SK-N-SH treated with all-trans-retinoic acid at 6 μM for 48 hours (cell line): ENCODE measurements around the gene DNAJC3.

Experiments
- ATAC-seq: fragments of 200-7000 bp; cut with Tn5 transposase; 3 replicates; pipeline ENCODE4 v1.9.1; 2020; ENCODE audit warnings: mild to moderate bottlenecking, moderate library complexity
- ARNTL ChIP-seq: fragments of 450-650 bp; formaldehyde crosslinking; IDR thresholded peaks from 2 replicates; pipeline ENCODE4 v1.5.0; 2020; ENCODE audit warnings: low read depth, mild to moderate bottlenecking, moderate library complexity, borderline replicate concordance
- BACH2 ChIP-seq: fragments of 250-450 bp; sonication (Bioruptor Pico); IDR thresholded peaks from 2 replicates; pipeline ENCODE4 v1.9.0; 2021; ENCODE audit warnings: mild to moderate bottlenecking, borderline replicate concordance
- CREB5 ChIP-seq: fragments of 250-450 bp; sonication (Bioruptor Pico); IDR thresholded peaks from 2 replicates; pipeline ENCODE4 v1.5.1; 2020; ENCODE audit warnings: low read depth, mild to moderate bottlenecking, moderate library complexity
- CSDC2 ChIP-seq: fragments of 250-450 bp; sonication (Bioruptor Pico); IDR thresholded peaks from 2 replicates; pipeline ENCODE4 v1.5.0; 2020; ENCODE audit warnings: mild to moderate bottlenecking, moderate library complexity
- CSRNP3 ChIP-seq: fragments of 250-450 bp; sonication (Bioruptor Pico); IDR thresholded peaks from 2 replicates; pipeline ENCODE4 v1.5.1; 2021; ENCODE audit warnings: mild to moderate bottlenecking, moderate library complexity
- ESRRG ChIP-seq: fragments of 250-450 bp; sonication (Bioruptor Pico); IDR thresholded peaks from 2 replicates; pipeline ENCODE4 v1.6.1; 2021; ENCODE audit warnings: mild to moderate bottlenecking
- ISL1 ChIP-seq: fragments of 250-450 bp; sonication (Bioruptor Pico); IDR thresholded peaks from 2 replicates; pipeline ENCODE4 v2.1.2; 2022; ENCODE audit warnings: mild to moderate bottlenecking, moderate library complexity
- OSR1 ChIP-seq: fragments of 250-450 bp; sonication (Bioruptor Pico); IDR thresholded peaks from 2 replicates; pipeline ENCODE4 v1.8.0; 2022; ENCODE audit warnings: moderate library complexity, mild to moderate bottlenecking, inconsistent platforms
- PATZ1 ChIP-seq: fragments of 250-450 bp; sonication (Bioruptor Pico); IDR thresholded peaks from 2 replicates; pipeline ENCODE4 v1.8.0; 2020; ENCODE audit warnings: mild to moderate bottlenecking, moderate library complexity, borderline replicate concordance
- POU6F1 ChIP-seq: fragments of 250-450 bp; sonication (Bioruptor Pico); IDR thresholded peaks from 2 replicates; pipeline ENCODE4 v1.8.0; 2021; ENCODE audit warnings: low read depth, mild to moderate bottlenecking, moderate library complexity, borderline replicate concordance
- PPARA ChIP-seq: fragments of 250-450 bp; sonication (Bioruptor Pico); IDR thresholded peaks from 2 replicates; pipeline ENCODE4 v1.5.0; 2020; ENCODE audit warnings: mild to moderate bottlenecking, borderline replicate concordance
- RARB ChIP-seq: fragments of 250-450 bp; sonication (Bioruptor Pico); IDR thresholded peaks from 2 replicates; pipeline ENCODE4 v1.8.0; 2021; ENCODE audit warnings: mild to moderate bottlenecking, moderate library complexity
- SNAI2 ChIP-seq: fragments of 250-450 bp; sonication (Bioruptor Pico); IDR thresholded peaks from 2 replicates; pipeline ENCODE4 v1.5.0; 2020; ENCODE audit warnings: mild to moderate bottlenecking, moderate library complexity
- TCF4 ChIP-seq: fragments of 250-450 bp; sonication (Bioruptor Pico); IDR thresholded peaks from 2 replicates; pipeline ENCODE4 v1.8.0; 2021; ENCODE audit warnings: mild to moderate bottlenecking, moderate library complexity, borderline replicate concordance
- TSHZ2 ChIP-seq: fragments of 250-450 bp; sonication (Bioruptor Pico); IDR thresholded peaks from 2 replicates; pipeline ENCODE4 v1.5.0; 2020; ENCODE audit warnings: mild to moderate bottlenecking, moderate library complexity
- ZC3H10 ChIP-seq: fragments of 250-450 bp; sonication (Bioruptor Pico); IDR thresholded peaks from 2 replicates; pipeline ENCODE4 v1.5.1; 2021; ENCODE audit warnings: mild to moderate bottlenecking, moderate library complexity
- ZFP3 ChIP-seq: fragments of 250-450 bp; sonication (Bioruptor Pico); IDR thresholded peaks from 2 replicates; pipeline ENCODE4 v1.5.0; 2020; ENCODE audit warnings: mild to moderate bottlenecking, moderate library complexity
- ZFP30 ChIP-seq: fragments of 450-650 bp; formaldehyde crosslinking; IDR thresholded peaks from 2 replicates; pipeline ENCODE4 v1.5.0; 2022; ENCODE audit warnings: mild to moderate bottlenecking, moderate library complexity
- ZNF565 ChIP-seq: fragments of 450-650 bp; formaldehyde crosslinking; conservative IDR thresholded peaks from 2 replicates; pipeline ENCODE4 v1.5.0; 2020; ENCODE audit warnings: low read depth, mild to moderate bottlenecking, moderate library complexity
- ZNF8 ChIP-seq: fragments of 450-650 bp; formaldehyde crosslinking; IDR thresholded peaks from 2 replicates; pipeline ENCODE4 v1.5.0; 2020; ENCODE audit warnings: mild to moderate bottlenecking, moderate library complexity

The DNAJC3 gene

GRCh38 chr13:95652244-95652764 is 24.6 kb upstream of the DNAJC3 start:
- no peak for ATAC-seq
- TF ChIP-seq CREB5 (CRISPR knock-in tag) (no peak), TSHZ2 (peak; percentile 24; the same call in 1 of the 2 replicates), TCF4 (CRISPR knock-in tag) (peak; percentile 41; the same call in 1 of the 2 replicates)
- TF ChIP-seq, all 23 proteins: peak for 2

- no peak for ATAC-seq
- no peak for TF ChIP-seq RARB
- no peak for TF ChIP-seq ZFP30 (CRISPR knock-in tag)
- no peak for TF ChIP-seq SNAI2 (CRISPR knock-in tag)
- TF ChIP-seq ARNTL, result no peak
- TF ChIP-seq PPARA (CRISPR knock-in tag), result no peak
- no peak for TF ChIP-seq POU6F1 (CRISPR knock-in tag)
- TF ChIP-seq CREB5 (CRISPR knock-in tag), result no peak
- no peak for TF ChIP-seq ZFP3 (CRISPR knock-in tag)
- TF ChIP-seq ZC3H10 (CRISPR knock-in tag), result no peak
- TF ChIP-seq ZNF565 (CRISPR knock-in tag), result no peak
- no peak for TF ChIP-seq CSRNP3
- TF ChIP-seq CSDC2 (CRISPR knock-in tag), result no peak
- no peak for TF ChIP-seq OSR1
- TF ChIP-seq ZNF8 (CRISPR knock-in tag), result no peak
- TF ChIP-seq ISL1 (CRISPR knock-in tag), result no peak
- no peak for TF ChIP-seq PATZ1 (CRISPR knock-in tag)
- no peak for TF ChIP-seq BACH2 (CRISPR knock-in tag)
Observed at GRCh38 chr13:95652821-95653220, 24.1 kb upstream of the DNAJC3 start.

- no peak for ATAC-seq
- TF ChIP-seq ZFP30 (CRISPR knock-in tag), result no peak
- TF ChIP-seq ESRRG, result no peak
- no peak for TF ChIP-seq CSRNP3
Observed at GRCh38 chr13:95656386-95657015, 20.4 kb upstream of the DNAJC3 start.
